OCI-LY1 (cell line): ENCODE results near the gene MAN1C1.

Source experiments
- EZH2 ChIP-seq: fragments of 200-600 bp; sonication (generic), shearing (Covaris generic); IDR thresholded peaks from 2 replicates; pipeline ENCODE4 v1.8.0; 2017; ENCODE audit warnings: borderline replicate concordance, mixed run types, mild to moderate bottlenecking, antibody characterized with exemption, low read length, moderate library complexity, mixed read lengths
- TF ChIP-seq, protein P1 (sequence below): fragments of 200-600 bp; sonication (generic), shearing (Covaris generic); IDR thresholded peaks from 2 replicates; pipeline ENCODE4 v1.5.1; 2017; ENCODE audit warnings: mild to moderate bottlenecking, antibody characterized with exemption, low read length, moderate library complexity, mixed read lengths

DNA sequence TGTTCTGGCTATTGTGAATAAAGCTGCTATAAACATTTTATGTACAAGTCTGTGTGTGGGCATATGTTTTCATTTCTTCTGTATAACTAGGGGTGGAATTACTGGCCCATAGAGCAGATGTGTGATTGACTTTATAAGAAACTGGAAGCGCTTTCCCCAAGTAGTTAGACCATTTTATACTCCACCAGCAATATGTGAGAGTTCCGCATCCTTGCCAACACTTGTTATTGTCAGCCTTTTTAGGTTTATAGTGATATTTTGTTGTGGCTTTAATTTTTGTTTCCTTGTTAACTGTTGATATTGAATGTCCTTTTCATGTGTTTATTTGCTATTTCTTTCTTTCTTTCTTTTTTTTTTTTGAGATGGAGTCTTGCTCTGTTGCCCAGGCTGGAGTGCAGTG, 9.4 kb downstream of the MAN1C1 start:
- TF ChIP-seq, protein P1, sequence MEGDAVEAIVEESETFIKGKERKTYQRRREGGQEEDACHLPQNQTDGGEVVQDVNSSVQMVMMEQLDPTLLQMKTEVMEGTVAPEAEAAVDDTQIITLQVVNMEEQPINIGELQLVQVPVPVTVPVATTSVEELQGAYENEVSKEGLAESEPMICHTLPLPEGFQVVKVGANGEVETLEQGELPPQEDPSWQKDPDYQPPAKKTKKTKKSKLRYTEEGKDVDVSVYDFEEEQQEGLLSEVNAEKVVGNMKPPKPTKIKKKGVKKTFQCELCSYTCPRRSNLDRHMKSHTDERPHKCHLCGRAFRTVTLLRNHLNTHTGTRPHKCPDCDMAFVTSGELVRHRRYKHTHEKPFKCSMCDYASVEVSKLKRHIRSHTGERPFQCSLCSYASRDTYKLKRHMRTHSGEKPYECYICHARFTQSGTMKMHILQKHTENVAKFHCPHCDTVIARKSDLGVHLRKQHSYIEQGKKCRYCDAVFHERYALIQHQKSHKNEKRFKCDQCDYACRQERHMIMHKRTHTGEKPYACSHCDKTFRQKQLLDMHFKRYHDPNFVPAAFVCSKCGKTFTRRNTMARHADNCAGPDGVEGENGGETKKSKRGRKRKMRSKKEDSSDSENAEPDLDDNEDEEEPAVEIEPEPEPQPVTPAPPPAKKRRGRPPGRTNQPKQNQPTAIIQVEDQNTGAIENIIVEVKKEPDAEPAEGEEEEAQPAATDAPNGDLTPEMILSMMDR = no peak
- no peak for TF ChIP-seq EZH2
